HCT116 (cell line): ENCODE data around the gene TMEM174. TPM values are rescaled to one million over a fixed set of nuclear protein-coding genes. Genes with fewer than 3 reads are reported as not detected.

Source experiments
- ATAC-seq: fragments of 200-7000 bp; cut with Tn5 transposase; 2 replicates; pipeline ENCODE4 v1.9.1; 2020; ENCODE audit warnings: mild to moderate bottlenecking, moderate library complexity
- BruUV-seq: library from RNA; stranded (reverse); fragments of 400-500 nt; replicated peaks from 2 replicates; lab custom pipeline; 2021; lab: Mats Ljungman, UMichigan
- CTCF ChIA-PET: fragments of 300-600 bp; sonication (Branson Sonifier 250); formaldehyde crosslinking; loops from one replicate; lab custom pipeline; 2021; ENCODE audit warnings: antibody characterized with exemption; lab: Charles Lee
- POLR2A ChIA-PET: fragments of 300-600, 350-600 bp; sonication (Branson Sonifier 250); formaldehyde crosslinking; loops from one replicate; lab custom pipeline; 2021; ENCODE audit warnings: antibody characterized with exemption; lab: Charles Lee
- RAD21 ChIA-PET, 2 experiments: fragments of 300-600 bp; sonication (Branson Sonifier 250); formaldehyde crosslinking; loops; one replicate each; lab custom pipeline; 2023; ENCODE audit warnings: low total read pairs in 2 of 2; ENCODE audit not compliant: uncharacterized antibody in 2 of 2, unreplicated experiment in 2 of 2, low non-redundant PET in 1 of 2; lab: Charles Lee
- DNase-seq: peaks from one replicate; pipeline ENCODE4 v3.0.0-alpha.2; 2010; ENCODE audit warnings: low read depth, low spot score
- H2AFZ ChIP-seq: fragments of 200-600 bp; shearing (Covaris generic), sonication (generic); 2 replicates; pipeline ENCODE4 v1.6.1; 2017; ENCODE audit warnings: low read depth, mixed run types, mixed read lengths, antibody characterized with exemption, low read length; ENCODE audit not compliant: poor library complexity, severe bottlenecking
- H3K27ac ChIP-seq: 2 replicates; pipeline ENCODE4 v1.5.1; 2012; ENCODE audit warnings: low read depth, low read length
- H3K27me3 ChIP-seq: fragments of 200-600 bp; sonication (generic); 2 replicates; pipeline ENCODE4 v1.6.1; 2016; ENCODE audit warnings: mixed run types, low read length, mixed read lengths; ENCODE audit not compliant: insufficient read depth
- H3K36me3 ChIP-seq, 2 experiments: fragments of 200-500 bp in 1 of 2; fragments of 200-600 bp in 1 of 2; sonication (Bioruptor generic) in 1 of 2; sonication (generic) in 1 of 2; 2 replicates each; pipeline versions ENCODE4 v1.5.1 to v1.6.1; 2014 to 2016; ENCODE audit warnings: low read length in 2 of 2, inconsistent platforms in 1 of 2, mixed read lengths in 1 of 2, mixed run types in 1 of 2; ENCODE audit not compliant: insufficient read depth in 2 of 2, control insufficient read depth in 1 of 2
- H3K4me1 ChIP-seq, 2 experiments: fragments of 200-600 bp in 1 of 2; sonication (generic) in 1 of 2; 2 replicates each; pipeline versions ENCODE4 v1.5.1 to v1.6.1; 2012 to 2017; ENCODE audit warnings: low read length in 2 of 2, inconsistent platforms in 1 of 2, mild to moderate bottlenecking in 1 of 2, mixed read lengths in 1 of 2, mixed run types in 1 of 2, moderate library complexity in 1 of 2; ENCODE audit not compliant: insufficient read depth in 2 of 2, control insufficient read depth in 1 of 2
- H3K4me2 ChIP-seq: fragments of 200-600 bp; sonication (generic); 2 replicates; pipeline ENCODE4 v1.6.1; 2017; ENCODE audit warnings: mixed run types, low read length, mixed read lengths
- H3K4me3 ChIP-seq, 2 experiments: fragments of 200-600 bp in 1 of 2; sonication (generic) in 1 of 2; replicated peaks in 1 of 2; 2 replicates each; pipeline ENCODE4 v1.5.1; 2011 to 2016; ENCODE audit warnings: low read length in 2 of 2, control low read depth in 1 of 2, low read depth in 1 of 2, mild to moderate bottlenecking in 1 of 2, mixed read lengths in 1 of 2, mixed run types in 1 of 2
- H3K79me2 ChIP-seq: fragments of 200-600 bp; sonication (generic); 2 replicates; pipeline ENCODE4 v1.6.1; 2017; ENCODE audit warnings: mild to moderate bottlenecking, mixed run types, low read length, moderate library complexity, mixed read lengths; ENCODE audit not compliant: insufficient read depth
- H3K9ac ChIP-seq: fragments of 200-600 bp; sonication (generic); 2 replicates; pipeline ENCODE4 v1.6.1; 2016; ENCODE audit warnings: low read length, mixed read lengths
- H3K9me2 ChIP-seq: fragments of 200-600 bp; sonication (generic), shearing (Covaris generic); 2 replicates; pipeline ENCODE4 v1.6.1; 2017; ENCODE audit warnings: mixed run types, mild to moderate bottlenecking, moderate library complexity; ENCODE audit not compliant: insufficient read depth
- H3K9me3 ChIP-seq, 2 experiments: fragments of 200-500 bp in 1 of 2; fragments of 200-600 bp in 1 of 2; sonication (Bioruptor generic) in 1 of 2; sonication (generic) in 1 of 2; 2 replicates each; pipeline ENCODE4 v1.6.1; 2014 to 2017; ENCODE audit warnings: low read length in 2 of 2, mixed read lengths in 2 of 2, inconsistent platforms in 1 of 2, low read depth in 1 of 2, mild to moderate bottlenecking in 1 of 2, mixed run types in 1 of 2, moderate library complexity in 1 of 2; ENCODE audit not compliant: control insufficient read depth in 1 of 2, insufficient read depth in 1 of 2
- H4K20me1 ChIP-seq: fragments of 200-600 bp; sonication (generic), shearing (Covaris generic); 2 replicates; pipeline ENCODE4 v1.6.1; 2017; ENCODE audit warnings: mixed run types, mild to moderate bottlenecking, moderate library complexity; ENCODE audit not compliant: insufficient read depth
- ELF1 ChIP-seq: IDR thresholded peaks from 2 replicates; pipeline ENCODE4 v1.6.1; 2012; ENCODE audit warnings: low read depth, borderline replicate concordance
- SIN3A ChIP-seq: IDR thresholded peaks from 2 replicates; pipeline ENCODE4 v1.6.1; 2012; ENCODE audit warnings: low read depth
- SRF ChIP-seq: IDR thresholded peaks from 2 replicates; pipeline ENCODE4 v1.6.1; 2012; ENCODE audit warnings: low read depth
- ZNF274 ChIP-seq: fragments of 200-500 bp; sonication (Bioruptor generic); IDR thresholded peaks from 2 replicates; pipeline ENCODE4 v1.6.1; 2014; ENCODE audit warnings: mild to moderate bottlenecking, low read depth, low read length, inconsistent platforms
- intact Hi-C: fragments of 100-400 bp; cut with micrococcal nuclease; formaldehyde crosslinking; loops from 2 replicates; pipeline ENCODE4 v1.10.0; 2022
- total RNA-seq: library from RNA; stranded (reverse); gene quantifications from one replicate; pipeline ENCODE4 v1.2.1, GENCODE V29; 2021; ENCODE audit not compliant: unreplicated experiment
- TF ChIP-seq, protein P1 (sequence below): IDR thresholded peaks from 2 replicates; pipeline ENCODE4 v1.6.1; 2012; ENCODE audit warnings: low read depth
- TF ChIP-seq, protein P2 (sequence below): IDR thresholded peaks from 2 replicates; pipeline ENCODE4 v1.6.1; 2012
- TF ChIP-seq, protein P3 (sequence below): IDR thresholded peaks from 2 replicates; pipeline ENCODE4 v1.6.1; 2012

TMEM174 gene
- total RNA-seq, 1 experiment from 2014 or later = not detected

DNA sequence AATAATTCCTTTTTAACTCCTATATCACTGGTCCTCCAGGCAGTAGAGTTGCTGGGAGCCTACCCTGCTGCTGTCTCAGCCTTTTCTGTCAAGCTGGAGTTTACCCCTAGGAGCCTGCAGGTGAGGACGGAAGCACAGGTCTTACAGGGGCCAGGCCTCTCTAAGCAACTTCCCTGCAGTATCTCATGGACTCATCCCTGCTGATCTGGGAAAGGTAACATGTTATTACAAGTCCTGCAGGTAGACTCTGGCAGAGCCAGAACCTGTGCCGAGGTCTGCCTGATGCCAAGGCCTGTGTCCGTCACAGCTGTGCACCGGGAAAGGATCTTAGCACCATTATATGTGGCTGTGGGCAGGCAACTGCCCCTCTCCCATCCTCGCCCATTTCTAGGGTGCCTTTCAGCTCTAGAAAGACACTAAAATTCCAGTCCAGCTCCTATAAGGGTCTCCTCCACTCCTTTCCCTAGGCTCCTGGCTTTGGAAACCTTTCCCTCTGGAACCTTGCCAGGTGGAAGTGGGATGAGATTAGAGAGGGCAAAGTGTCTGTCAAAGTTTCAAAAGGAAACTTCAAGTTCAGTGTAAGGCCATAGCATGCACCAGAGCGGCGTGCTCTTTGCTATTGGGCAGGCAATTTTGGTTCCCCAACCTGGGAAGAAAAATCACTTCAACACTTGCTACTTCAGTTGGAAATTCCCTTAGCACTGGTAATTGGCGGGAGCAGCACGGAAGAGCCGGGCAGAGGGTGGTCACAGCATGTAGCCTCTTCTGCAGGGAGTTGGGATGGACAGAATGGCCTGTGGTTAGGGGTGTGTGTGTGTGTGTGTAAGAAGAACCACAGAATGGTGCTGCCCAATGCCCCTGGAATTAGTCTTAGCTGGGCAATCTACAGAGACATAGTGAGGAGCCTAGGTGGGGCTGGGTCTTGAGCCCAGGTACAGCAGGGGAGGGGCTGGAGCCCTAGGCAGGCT lies 35.1 kb upstream of the TMEM174 start:
- BruUV-seq = no TSS peak
- no peaks in the 10 kb centered on the region for H3K4me1 ChIP-seq
- DNase-seq (no peak), ATAC-seq (no peak)
- H3K4me3 ChIP-seq = no peak overlapping the region
- no peaks in the 10 kb centered on the region for H3K9me3 ChIP-seq
- no peaks in the 10 kb centered on the region for H3K36me3 ChIP-seq
- ChIA-PET CTCF (no interaction called here), RAD21 (no interaction called here), POLR2A (no interaction called here)
- H3K27me3 ChIP-seq = no peaks in the 10 kb centered on the region
- no peak overlapping the region for H2AFZ ChIP-seq
- H3K4me2 ChIP-seq = no peak overlapping the region
- TF ChIP-seq, protein P1, sequence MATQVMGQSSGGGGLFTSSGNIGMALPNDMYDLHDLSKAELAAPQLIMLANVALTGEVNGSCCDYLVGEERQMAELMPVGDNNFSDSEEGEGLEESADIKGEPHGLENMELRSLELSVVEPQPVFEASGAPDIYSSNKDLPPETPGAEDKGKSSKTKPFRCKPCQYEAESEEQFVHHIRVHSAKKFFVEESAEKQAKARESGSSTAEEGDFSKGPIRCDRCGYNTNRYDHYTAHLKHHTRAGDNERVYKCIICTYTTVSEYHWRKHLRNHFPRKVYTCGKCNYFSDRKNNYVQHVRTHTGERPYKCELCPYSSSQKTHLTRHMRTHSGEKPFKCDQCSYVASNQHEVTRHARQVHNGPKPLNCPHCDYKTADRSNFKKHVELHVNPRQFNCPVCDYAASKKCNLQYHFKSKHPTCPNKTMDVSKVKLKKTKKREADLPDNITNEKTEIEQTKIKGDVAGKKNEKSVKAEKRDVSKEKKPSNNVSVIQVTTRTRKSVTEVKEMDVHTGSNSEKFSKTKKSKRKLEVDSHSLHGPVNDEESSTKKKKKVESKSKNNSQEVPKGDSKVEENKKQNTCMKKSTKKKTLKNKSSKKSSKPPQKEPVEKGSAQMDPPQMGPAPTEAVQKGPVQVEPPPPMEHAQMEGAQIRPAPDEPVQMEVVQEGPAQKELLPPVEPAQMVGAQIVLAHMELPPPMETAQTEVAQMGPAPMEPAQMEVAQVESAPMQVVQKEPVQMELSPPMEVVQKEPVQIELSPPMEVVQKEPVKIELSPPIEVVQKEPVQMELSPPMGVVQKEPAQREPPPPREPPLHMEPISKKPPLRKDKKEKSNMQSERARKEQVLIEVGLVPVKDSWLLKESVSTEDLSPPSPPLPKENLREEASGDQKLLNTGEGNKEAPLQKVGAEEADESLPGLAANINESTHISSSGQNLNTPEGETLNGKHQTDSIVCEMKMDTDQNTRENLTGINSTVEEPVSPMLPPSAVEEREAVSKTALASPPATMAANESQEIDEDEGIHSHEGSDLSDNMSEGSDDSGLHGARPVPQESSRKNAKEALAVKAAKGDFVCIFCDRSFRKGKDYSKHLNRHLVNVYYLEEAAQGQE = no peak
- TF ChIP-seq, protein P2, sequence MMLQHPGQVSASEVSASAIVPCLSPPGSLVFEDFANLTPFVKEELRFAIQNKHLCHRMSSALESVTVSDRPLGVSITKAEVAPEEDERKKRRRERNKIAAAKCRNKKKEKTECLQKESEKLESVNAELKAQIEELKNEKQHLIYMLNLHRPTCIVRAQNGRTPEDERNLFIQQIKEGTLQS = no peak
- TF ChIP-seq, protein P3, sequence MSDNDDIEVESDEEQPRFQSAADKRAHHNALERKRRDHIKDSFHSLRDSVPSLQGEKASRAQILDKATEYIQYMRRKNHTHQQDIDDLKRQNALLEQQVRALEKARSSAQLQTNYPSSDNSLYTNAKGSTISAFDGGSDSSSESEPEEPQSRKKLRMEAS = no peak
- no peak for TF ChIP-seq SIN3A
- no peak for TF ChIP-seq SRF
- no peak for TF ChIP-seq ELF1
- TF ChIP-seq ZNF274 = no peak
- H3K79me2 ChIP-seq = no peaks in the 10 kb centered on the region
- H4K20me1 ChIP-seq = no peaks in the 10 kb centered on the region
- H3K27ac ChIP-seq = no peak overlapping the region
- H3K9ac ChIP-seq = no peak overlapping the region
- no peaks in the 10 kb centered on the region for H3K9me2 ChIP-seq
- intact Hi-C loops = loop anchor here (5.0 kb wide), 1 partner anchor 314 kb away; no protein-coding TSS in a partner anchor
